GM21576 (cell line): ENCODE data around the gene PPP2R2C.

Experiments used
- ATAC-seq: cut with Tn5 transposase; IDR thresholded peaks from one replicate; pipeline ENCODE4 v1.9.1; 2021; ENCODE audit warnings: mild to moderate bottlenecking, moderate library complexity; ENCODE audit not compliant: unreplicated experiment

Gene PPP2R2C

GRCh38 chr4:6449746-6450369 is 22.6 kb downstream of the PPP2R2C start:
- no peak for ATAC-seq

GRCh38 chr4:6449335-6449734 is 23.1 kb downstream of the PPP2R2C start:
- no peak for ATAC-seq

- no peak for ATAC-seq
Observed at GRCh38 chr4:6448476-6449170, 23.8 kb downstream of the PPP2R2C start.

- ATAC-seq = no peak
Observed at GRCh38 chr4:6447672-6448171, 24.7 kb downstream of the PPP2R2C start.

- no peak for ATAC-seq
Observed at GRCh38 chr4:6446538-6447451, 25.6 kb downstream of the PPP2R2C start.

GRCh38 chr4:6446130-6446482 is 26.3 kb downstream of the PPP2R2C start:
- no peak for ATAC-seq

GRCh38 chr4:6445403-6446129 is 26.8 kb downstream of the PPP2R2C start:
- ATAC-seq = no peak

GRCh38 chr4:6444582-6444981 is 27.8 kb downstream of the PPP2R2C start:
- no peak for ATAC-seq

GRCh38 chr4:6443035-6444023 is 29.1 kb downstream of the PPP2R2C start:
- no peak for ATAC-seq

GRCh38 chr4:6442555-6442954 is 29.9 kb downstream of the PPP2R2C start:
- no peak for ATAC-seq

GRCh38 chr4:6441758-6442157 is 30.7 kb downstream of the PPP2R2C start:
- no peak for ATAC-seq

GRCh38 chr4:6441202-6441582 is 31.2 kb downstream of the PPP2R2C start:
- ATAC-seq = no peak

GRCh38 chr4:6440506-6441201 is 31.8 kb downstream of the PPP2R2C start:
- ATAC-seq = no peak

GRCh38 chr4:6439120-6439762 is 33.2 kb downstream of the PPP2R2C start:
- ATAC-seq = no peak

- no peak for ATAC-seq
Observed at GRCh38 chr4:6437826-6438238, 34.6 kb downstream of the PPP2R2C start.

GRCh38 chr4:6435010-6435409 is 37.4 kb downstream of the PPP2R2C start:
- ATAC-seq = no peak

- no peak for ATAC-seq
Observed at GRCh38 chr4:6430927-6431326, 41.5 kb downstream of the PPP2R2C start.

GRCh38 chr4:6427439-6428090 is 44.8 kb downstream of the PPP2R2C start:
- ATAC-seq = no peak
